Stimulated activated CD8-positive, alpha-beta memory T cell treated with anti-CD3 and anti-CD28 coated beads, Interleukin-12 subunit alpha, Interleukin-12 subunit beta, amount 100 ng/mL, for 24 hours (primary cell): Measurements from ENCODE around the gene FEN1.

ENCODE experiments used
- DNase-seq: peaks from one replicate; pipeline ENCODE4 v3.0.0-alpha.2; 2020; ENCODE audit errors: extremely low read depth

The FEN1 gene

GRCh38 chr11:61841636-61842527 lies 49.2 kb downstream of the FEN1 start:
- DNase-seq, result no peak

DNA sequence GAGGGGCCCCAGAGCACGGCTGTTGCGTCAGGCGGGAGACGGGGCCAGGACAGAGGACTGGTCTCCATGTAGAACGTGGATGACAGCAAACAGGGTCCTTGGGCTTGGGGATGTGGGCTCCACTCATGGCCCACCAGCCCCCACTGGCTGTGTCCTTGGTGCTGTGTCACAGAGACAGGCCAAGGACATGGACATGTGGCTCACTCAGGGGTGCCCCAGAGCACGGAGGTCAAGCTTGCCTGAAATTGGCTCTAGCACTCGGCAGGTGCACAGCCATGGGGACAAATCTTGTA lies 49.8 kb downstream of the FEN1 start:
- DNase-seq, result no peak

GRCh38 chr11:61844909-61845565 lies 52.3 kb downstream of the FEN1 start:
- no peak for DNase-seq

DNA sequence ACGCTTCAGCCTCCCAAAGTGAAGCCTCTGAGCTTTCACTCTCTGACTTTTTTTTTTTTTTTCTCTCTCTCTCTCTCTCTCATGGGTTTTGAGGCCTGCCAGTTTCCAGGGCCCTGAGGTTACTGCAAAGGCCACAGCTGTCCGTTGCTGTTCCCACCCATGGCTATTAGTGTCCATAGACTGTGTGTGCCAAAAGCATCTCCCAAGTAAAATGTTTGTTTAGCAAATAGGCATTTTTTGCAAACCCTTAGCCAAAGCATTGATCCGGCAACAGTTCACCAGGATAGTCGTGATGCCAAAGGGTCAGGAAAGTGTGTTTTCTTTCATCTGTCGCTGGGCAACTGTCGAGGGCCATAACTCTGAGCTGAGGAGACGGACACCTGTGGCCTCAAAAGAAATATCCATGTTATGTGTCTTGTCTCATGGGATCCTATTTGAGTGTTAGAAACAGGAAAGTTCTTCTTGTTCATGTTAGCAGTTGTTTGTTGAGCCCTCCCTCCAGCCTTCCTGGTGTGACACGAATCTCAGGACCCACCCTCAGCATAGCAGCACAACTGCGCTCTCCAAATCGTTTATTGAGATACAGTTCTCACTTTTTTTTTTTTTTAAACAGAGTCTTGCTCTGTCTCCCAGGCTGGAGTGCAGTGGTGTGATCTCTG lies 53.8 kb downstream of the FEN1 start:
- DNase-seq, result no peak
